Naive thymus-derived CD8-positive, alpha-beta T cell (primary cell): ENCODE data around the gene GPATCH2L. TPM values are rescaled to one million over a fixed set of nuclear protein-coding genes. Genes with fewer than 3 reads are reported as not detected.

ENCODE experiments used
- ATAC-seq, 2 donors: fragments of 150-1000 bp; cut with Tn5 transposase in 1 of 2; sonication (Bioruptor Pico), chemical (Tn5 transposase) in 1 of 2; 1 replicate in 1 of 2; 2 replicates in 1 of 2; pipeline ENCODE4 v1.10.0; 2021; ENCODE audit warnings: mild to moderate bottlenecking in 2 of 2, moderate library complexity in 2 of 2
- POLR2A ChIA-PET: fragments of 350-600 bp; sonication (Branson Sonifier 250); formaldehyde crosslinking; loops from one replicate; lab custom pipeline; 2021; ENCODE audit warnings: antibody characterized with exemption; lab: Charles Lee
- DNase-seq, 10 donors: peaks; one replicate each; pipeline versions ENCODE4 v3.0.0 to v3.0.0-alpha.2; 2020 to 2022
- H3K27ac Mint-ChIP-seq, 10 donors: one replicate each; pipeline ENCODE4 v1.8.0; 2020 to 2022; ENCODE audit warnings: mild to moderate bottlenecking in 10 of 10, mixed read lengths in 10 of 10, moderate library complexity in 4 of 10, inconsistent platforms in 1 of 10
- H3K27me3 Mint-ChIP-seq, 5 donors: one replicate each; pipeline ENCODE4 v1.8.0; 2021 to 2022; ENCODE audit warnings: mixed read lengths in 5 of 5
- H3K36me3 Mint-ChIP-seq, 3 donors: one replicate each; pipeline ENCODE4 v1.8.0; 2020 to 2022; ENCODE audit warnings: mixed read lengths in 3 of 3, mild to moderate bottlenecking in 2 of 3, inconsistent platforms in 1 of 3
- H3K4me1 Mint-ChIP-seq, 4 donors: one replicate each; pipeline ENCODE4 v1.8.0; 2021 to 2022; ENCODE audit warnings: mixed read lengths in 4 of 4
- H3K4me3 Mint-ChIP-seq, 10 donors: one replicate each; pipeline ENCODE4 v1.8.0; 2020 to 2022; ENCODE audit warnings: mild to moderate bottlenecking in 10 of 10, mixed read lengths in 10 of 10, moderate library complexity in 6 of 10, inconsistent platforms in 1 of 10
- H3K9me3 Mint-ChIP-seq, 9 donors: one replicate each; pipeline ENCODE4 v1.8.0; 2020 to 2022; ENCODE audit warnings: mixed read lengths in 9 of 9, mild to moderate bottlenecking in 3 of 9, inconsistent platforms in 1 of 9, moderate library complexity in 1 of 9
- polyA plus RNA-seq, 3 donors: library from polyadenylated mRNA; unstranded; fragments of 300-500 nt; fragmentation: Illumina TruSeq; gene quantifications; one replicate each; pipeline ENCODE4 v1.2.3, GENCODE V29; 2021
- total RNA-seq, 8 experiments: library from RNA in 2 of 8; stranded (reverse) in 2 of 8; gene quantifications; one replicate each; pipeline ENCODE4 v1.2.3 and lab custom pipeline; 2021 to 2026

GPATCH2L gene
- total RNA-seq, result 10 to 100 TPM; 61.8 to 63.3 TPM
- polyA plus RNA-seq, result 10 to 100 TPM in 2 of 3 donors, 1 to 10 TPM in 1; 9.5 to 12.8 (median 12.5) TPM
- 104 to 156 (median 140) reads per million in 6 experiments for total RNA-seq (lab: John Stamatoyannopoulos, UW)

- ATAC-seq (peak; percentile 87), DNase-seq (peak; percentile 92 to 97 (median 96))
- POLR2A ChIA-PET, result no interaction called here
- H3K27ac Mint-ChIP-seq, result peak within 1 kb of the TSS; percentile 87 to 99 (median 98)
- peak within 1 kb of the TSS; percentile 93 to 98 (median 96) for H3K4me3 Mint-ChIP-seq
- peaks cover 32 to 56% (median 52%) of the 10 kb centered on the region in 4 donors for H3K4me1 Mint-ChIP-seq
- H3K9me3 Mint-ChIP-seq, result peaks cover 0 to 6% (median 0%) of the 10 kb centered on the region in 9 donors
- H3K27me3 Mint-ChIP-seq, result peaks cover 0 to 3% (median 0%) of the 10 kb centered on the region in 5 donors
- H3K36me3 Mint-ChIP-seq, result peaks cover 1 to 27% (median 20%) of the 10 kb centered on the region in 3 donors
These were observed at the start of gene GPATCH2L for GRCh38 chr14:76151398-76152332. Gene GPATCH2L (plus strand): TSS chr14:76151922. CDS start chr14:76154364, 2,442 bp downstream.

GRCh38 chr14:76104802-76105355 lies 46.8 kb upstream of the GPATCH2L start:
- Mint-ChIP-seq H3K4me1 (no peaks in the 10 kb centered on the region), H3K27ac (no peak overlapping the region), H3K9me3 (peaks cover 0 to 14% (median 7%) of the 10 kb centered on the region in 9 donors), H3K36me3 (peaks cover 0 to 8% (median 0%) of the 10 kb centered on the region in 3 donors), H3K27me3 (peaks cover 12 to 54% (median 25%) of the 10 kb centered on the region in 5 donors), H3K4me3 (no peak overlapping the region)
- DNase-seq (no peak), ATAC-seq (no peak)
- POLR2A ChIA-PET, result no interaction called here

- Mint-ChIP-seq H3K9me3 (peaks cover 0 to 14% (median 7%) of the 10 kb centered on the region in 9 donors), H3K27ac (no peak overlapping the region), H3K4me1 (no peaks in the 10 kb centered on the region), H3K4me3 (no peak overlapping the region), H3K27me3 (peaks cover 12 to 49% (median 21%) of the 10 kb centered on the region in 5 donors), H3K36me3 (peaks cover 0 to 8% (median 0%) of the 10 kb centered on the region in 3 donors)
- DNase-seq (no peak), ATAC-seq (no peak)
- POLR2A ChIA-PET, result no interaction called here
These were observed 45.5 kb upstream of the GPATCH2L start for GRCh38 chr14:76106188-76106587.

GRCh38 chr14:76109087-76109880 lies 42.4 kb upstream of the GPATCH2L start:
- POLR2A ChIA-PET, result no interaction called here
- no peak for DNase-seq

GRCh38 chr14:76112889-76113624 lies 38.7 kb upstream of the GPATCH2L start:
- no peak for DNase-seq
- POLR2A ChIA-PET, result no interaction called here
- Mint-ChIP-seq H3K36me3 (peaks cover 0 to 8% (median 0%) of the 10 kb centered on the region in 3 donors), H3K4me1 (no peaks in the 10 kb centered on the region), H3K27ac (no peak overlapping the region), H3K9me3 (peaks cover 0 to 13% (median 7%) of the 10 kb centered on the region in 9 donors), H3K27me3 (peaks cover 6 to 60% (median 25%) of the 10 kb centered on the region in 5 donors), H3K4me3 (no peak overlapping the region)
- ATAC-seq, result no peak

More at GRCh38 chr14:76109087-76109880, 42.4 kb upstream of the GPATCH2L start:
- Mint-ChIP-seq H3K27me3 (peaks cover 13 to 48% (median 22%) of the 10 kb centered on the region in 5 donors), H3K36me3 (peaks cover 0 to 8% (median 0%) of the 10 kb centered on the region in 3 donors), H3K27ac (peak overlapping the region in 1 of 10 donors; percentile 37), H3K4me3 (no peak overlapping the region), H3K9me3 (peaks cover 0 to 14% (median 7%) of the 10 kb centered on the region in 9 donors), H3K4me1 (no peaks in the 10 kb centered on the region)
- ATAC-seq, result no peak

- Mint-ChIP-seq H3K4me1 (no peaks in the 10 kb centered on the region), H3K36me3 (peaks cover 0 to 2% (median 0%) of the 10 kb centered on the region in 3 donors), H3K4me3 (no peak overlapping the region), H3K27ac (no peak overlapping the region), H3K27me3 (peaks cover 3 to 55% (median 25%) of the 10 kb centered on the region in 5 donors), H3K9me3 (peaks cover 0 to 7% (median 2%) of the 10 kb centered on the region in 9 donors)
- ATAC-seq, result no peak
- POLR2A ChIA-PET, result no interaction called here
- DNase-seq, result no peak
These were observed 38.0 kb upstream of the GPATCH2L start for GRCh38 chr14:76113691-76114090.

GRCh38 chr14:76115010-76115422 lies 36.7 kb upstream of the GPATCH2L start:
- H3K4me3 Mint-ChIP-seq, result no peak overlapping the region
- peaks cover 3 to 49% (median 22%) of the 10 kb centered on the region in 5 donors for H3K27me3 Mint-ChIP-seq
- no peak for DNase-seq
- peaks cover 0 to under 1% (median 0%) of the 10 kb centered on the region in 9 donors for H3K9me3 Mint-ChIP-seq
- H3K36me3 Mint-ChIP-seq, result no peaks in the 10 kb centered on the region
- POLR2A ChIA-PET, result no interaction called here
- H3K27ac Mint-ChIP-seq, result no peak overlapping the region
- no peak for ATAC-seq
- H3K4me1 Mint-ChIP-seq, result no peaks in the 10 kb centered on the region

- Mint-ChIP-seq H3K27ac (no peak overlapping the region), H3K4me3 (no peak overlapping the region), H3K27me3 (peaks cover 0 to 43% (median 18%) of the 10 kb centered on the region in 5 donors), H3K36me3 (no peaks in the 10 kb centered on the region), H3K9me3 (no peaks in the 10 kb centered on the region), H3K4me1 (no peaks in the 10 kb centered on the region)
- POLR2A ChIA-PET, result no interaction called here
- ATAC-seq, result no peak
- no peak for DNase-seq
These were observed 33.8 kb upstream of the GPATCH2L start for GRCh38 chr14:76117789-76118484.

- no peak for DNase-seq
- Mint-ChIP-seq H3K36me3 (no peaks in the 10 kb centered on the region), H3K27me3 (peaks cover 0 to 40% (median 17%) of the 10 kb centered on the region in 5 donors), H3K9me3 (no peaks in the 10 kb centered on the region), H3K4me1 (no peaks in the 10 kb centered on the region), H3K27ac (no peak overlapping the region), H3K4me3 (no peak overlapping the region)
- POLR2A ChIA-PET, result no interaction called here
- no peak for ATAC-seq
These were observed 33.1 kb upstream of the GPATCH2L start for GRCh38 chr14:76118594-76118993.

- ATAC-seq (no peak), DNase-seq (no peak)
- Mint-ChIP-seq H3K27me3 (peaks cover 0 to 24% (median 11%) of the 10 kb centered on the region in 5 donors), H3K9me3 (peaks cover 0 to 3% (median 0%) of the 10 kb centered on the region in 9 donors), H3K4me3 (no peak overlapping the region), H3K27ac (no peak overlapping the region), H3K4me1 (no peaks in the 10 kb centered on the region), H3K36me3 (peaks cover 0 to 5% (median 0%) of the 10 kb centered on the region in 3 donors)
- POLR2A ChIA-PET, result no interaction called here
These were observed 30.5 kb upstream of the GPATCH2L start for GRCh38 chr14:76121089-76121748.
